Measurements from ENCODE around the gene COL27A1. TPM values are rescaled to one million over a fixed set of nuclear protein-coding genes. Genes with fewer than 3 reads are reported as not detected.

Gene COL27A1
- total and polyA plus RNA-seq, 7 donors: 1.4 to 13.3 (median 4.3) TPM

DNA sequence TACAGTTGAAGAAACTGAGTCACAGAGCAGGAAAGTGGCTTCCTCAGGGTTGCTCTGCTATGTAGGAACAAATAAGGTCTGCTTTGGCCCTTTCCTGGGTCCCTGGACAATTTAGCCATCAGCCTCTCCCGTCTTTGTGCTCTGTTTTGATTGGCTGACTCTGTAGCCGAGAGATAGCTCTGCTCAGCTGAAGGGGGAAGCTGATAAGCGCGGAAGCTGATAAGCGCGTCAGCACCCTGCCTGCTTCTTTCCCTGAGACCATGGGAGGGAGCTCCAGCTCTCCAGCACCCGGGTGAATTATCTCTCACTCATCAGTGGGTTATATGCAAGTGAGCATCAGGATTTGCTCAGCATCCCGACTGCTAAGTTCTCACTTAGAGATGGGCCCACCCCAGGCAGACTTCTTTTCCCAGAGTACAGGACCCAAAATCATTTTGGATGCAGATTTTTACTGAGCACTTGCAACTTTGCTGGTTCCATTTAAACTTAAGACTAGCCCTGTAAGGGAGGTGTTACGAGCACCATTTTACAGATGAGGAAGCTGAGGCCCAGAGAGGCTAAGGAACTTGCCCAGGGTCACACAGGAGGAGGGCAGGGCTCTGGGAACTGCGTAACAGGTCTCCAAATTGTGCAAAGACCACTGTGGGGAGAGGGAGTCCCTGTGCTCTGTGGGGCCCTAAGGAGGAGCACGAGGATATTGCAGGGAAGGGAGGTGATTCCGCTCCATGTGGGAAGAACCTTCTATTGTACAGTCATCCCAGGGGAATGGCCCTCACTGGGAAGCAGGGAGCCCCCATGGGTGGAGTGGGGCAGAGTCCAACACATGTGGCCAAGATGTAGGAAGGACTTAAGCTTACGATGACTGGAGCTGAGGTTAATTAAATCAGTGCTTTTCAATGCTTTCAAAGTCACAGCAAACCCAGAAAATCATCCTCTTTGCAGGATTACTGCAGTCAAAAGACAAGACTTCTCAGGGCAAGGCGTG, 83.8 kb downstream of the COL27A1 start:
- 37 to 53% methylated on average over 14 of the region's 14 CpGs for WGBS, 2 donors
- Histone ChIP-seq H3K4me3 (no peak overlapping the region), H3K9me3 (no peaks in the 10 kb centered on the region), H3K27ac (no peak overlapping the region), H3K4me1 (no peaks in the 10 kb centered on the region), H3K27me3 (no peaks in the 10 kb centered on the region), H3K36me3 (no peaks in the 10 kb centered on the region)
- DNase-seq: no peak
- intact Hi-C loops (cut with DNase I): no loop called here
- no peak for TF ChIP-seq POLR2A (IDR thresholded peaks at IDR 0.05)
- TF ChIP-seq EP300 (IDR thresholded peaks at IDR 0.05): no peak
- TF ChIP-seq, protein P1, sequence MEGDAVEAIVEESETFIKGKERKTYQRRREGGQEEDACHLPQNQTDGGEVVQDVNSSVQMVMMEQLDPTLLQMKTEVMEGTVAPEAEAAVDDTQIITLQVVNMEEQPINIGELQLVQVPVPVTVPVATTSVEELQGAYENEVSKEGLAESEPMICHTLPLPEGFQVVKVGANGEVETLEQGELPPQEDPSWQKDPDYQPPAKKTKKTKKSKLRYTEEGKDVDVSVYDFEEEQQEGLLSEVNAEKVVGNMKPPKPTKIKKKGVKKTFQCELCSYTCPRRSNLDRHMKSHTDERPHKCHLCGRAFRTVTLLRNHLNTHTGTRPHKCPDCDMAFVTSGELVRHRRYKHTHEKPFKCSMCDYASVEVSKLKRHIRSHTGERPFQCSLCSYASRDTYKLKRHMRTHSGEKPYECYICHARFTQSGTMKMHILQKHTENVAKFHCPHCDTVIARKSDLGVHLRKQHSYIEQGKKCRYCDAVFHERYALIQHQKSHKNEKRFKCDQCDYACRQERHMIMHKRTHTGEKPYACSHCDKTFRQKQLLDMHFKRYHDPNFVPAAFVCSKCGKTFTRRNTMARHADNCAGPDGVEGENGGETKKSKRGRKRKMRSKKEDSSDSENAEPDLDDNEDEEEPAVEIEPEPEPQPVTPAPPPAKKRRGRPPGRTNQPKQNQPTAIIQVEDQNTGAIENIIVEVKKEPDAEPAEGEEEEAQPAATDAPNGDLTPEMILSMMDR (IDR thresholded peaks at IDR 0.05): no peak
- no peak for TF ChIP-seq POLR2AphosphoS5 (IDR thresholded peaks at IDR 0.05)

DNA sequence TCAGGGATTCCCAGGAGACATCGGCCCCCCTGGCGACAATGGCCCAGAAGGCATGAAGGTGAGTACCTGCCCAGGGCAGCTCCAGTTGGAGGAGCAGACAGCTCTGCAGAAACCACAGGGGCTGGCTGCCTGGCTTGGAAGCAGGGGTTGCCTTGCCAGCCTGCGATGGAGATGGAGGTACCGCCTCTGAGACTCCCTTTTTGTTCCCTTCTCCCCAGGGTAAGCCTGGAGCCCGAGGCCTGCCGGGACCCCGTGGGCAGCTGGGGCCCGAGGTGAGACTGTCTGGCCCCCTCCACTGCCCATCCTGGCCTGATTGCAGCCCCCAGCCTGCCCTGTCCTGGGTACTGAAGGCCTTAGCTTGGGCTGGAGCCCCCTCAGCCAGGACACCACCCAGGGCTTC, 84.9 kb downstream of the COL27A1 start:
- H3K9me3 ChIP-seq: no peaks in the 10 kb centered on the region
- no peak overlapping the region for H3K4me3 ChIP-seq
- intact Hi-C loops (cut with DNase I): no loop called here
- no peak for DNase-seq
- H3K27ac ChIP-seq: no peak overlapping the region
- no peak for TF ChIP-seq POLR2A (IDR thresholded peaks at IDR 0.05)
- no peak for TF ChIP-seq EP300 (IDR thresholded peaks at IDR 0.05)
- no peak for TF ChIP-seq POLR2AphosphoS5 (IDR thresholded peaks at IDR 0.05)
- TF ChIP-seq, protein P1 (IDR thresholded peaks at IDR 0.05): no peak
- 88 to 89% methylated on average over 8 of the region's 8 CpGs for WGBS, 2 donors
- no peaks in the 10 kb centered on the region for H3K36me3 ChIP-seq
- H3K4me1 ChIP-seq: no peaks in the 10 kb centered on the region
- H3K27me3 ChIP-seq: no peaks in the 10 kb centered on the region

- Histone ChIP-seq H3K36me3 (no peaks in the 10 kb centered on the region), H3K4me1 (no peaks in the 10 kb centered on the region), H3K27ac (no peak overlapping the region), H3K4me3 (no peak overlapping the region), H3K9me3 (no peaks in the 10 kb centered on the region), H3K27me3 (no peaks in the 10 kb centered on the region)
- intact Hi-C loops (cut with DNase I): no loop called here
- TF ChIP-seq EP300 (IDR thresholded peaks at IDR 0.05): no peak
- no peak for TF ChIP-seq POLR2AphosphoS5 (IDR thresholded peaks at IDR 0.05)
- TF ChIP-seq POLR2A (IDR thresholded peaks at IDR 0.05): no peak
- TF ChIP-seq, protein P1 (IDR thresholded peaks at IDR 0.05): no peak
- 87% methylated on average over 21 of the region's 21 CpGs for whole genome bisulfite sequencing, 2 donors
- DNase-seq: no peak
Observed at GRCh38 chr9:114240647-114241558, 85.6 kb downstream of the COL27A1 start.

DNA sequence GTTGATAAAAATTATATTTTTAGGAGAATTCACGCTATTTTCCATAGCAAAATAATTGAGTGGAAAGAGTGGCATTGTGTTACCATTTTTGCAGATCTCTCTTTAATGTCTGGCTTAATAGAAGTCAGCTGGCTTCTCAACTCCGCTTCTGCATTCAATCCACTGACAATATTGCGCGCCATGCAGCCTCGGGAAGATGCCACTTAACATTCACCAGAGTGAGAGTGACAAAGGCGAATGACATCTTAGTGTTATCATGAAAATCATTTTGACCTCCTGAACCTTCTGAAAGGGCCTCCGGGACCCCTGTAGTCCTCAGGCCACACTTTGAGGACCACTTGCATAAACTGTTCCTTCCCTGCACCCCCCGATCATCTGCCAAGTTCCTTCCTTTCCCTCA, 87.5 kb downstream of the COL27A1 start:
- TF ChIP-seq, protein P1 (IDR thresholded peaks at IDR 0.05): no peak
- TF ChIP-seq EP300 (IDR thresholded peaks at IDR 0.05): no peak
- TF ChIP-seq POLR2A (IDR thresholded peaks at IDR 0.05): no peak
- TF ChIP-seq POLR2AphosphoS5 (IDR thresholded peaks at IDR 0.05): no peak
- H3K4me3 ChIP-seq: no peak overlapping the region
- DNase-seq: no peak
- H3K27me3 ChIP-seq: no peaks in the 10 kb centered on the region
- intact Hi-C loops (cut with DNase I): no loop called here
- H3K9me3 ChIP-seq: no peaks in the 10 kb centered on the region
- no peaks in the 10 kb centered on the region for H3K36me3 ChIP-seq
- peaks cover 0 to 4% (median 1%) of the 10 kb centered on the region in 4 donors for H3K4me1 ChIP-seq
- WGBS, 2 donors: 86 to 89% methylated on average over 8 of the region's 8 CpGs
- no peak overlapping the region for H3K27ac ChIP-seq
